ENCODE data around the gene DUOXA1. TPM values are rescaled to one million over a fixed set of nuclear protein-coding genes. Genes with fewer than 3 reads are reported as not detected.

Gene DUOXA1
- total and polyA plus RNA-seq, 2 of the 4 experiments (the other 2 are of a cell fraction), result 0.02 TPM; not detected in 1

Other genes starting within 250 kb of the DUOXA1 start
- gene TERB2, start 173.2 kb downstream of the DUOXA1 start, total RNA-seq (2012; rRNA removed), result not detected in 2 replicates
- not detected in 2 replicates for gene TERB2, start 173.2 kb downstream of the DUOXA1 start, polyA plus RNA-seq (2012; rRNA removed)
- gene SORD, start 106.7 kb downstream of the DUOXA1 start, total RNA-seq (2012; rRNA removed), result 21.9 and 34.2 TPM in 2 replicates
- 27.6 and 30.8 TPM in 2 replicates for gene SORD, start 106.7 kb downstream of the DUOXA1 start, polyA plus RNA-seq (2012; rRNA removed)
- not detected in 2 replicates for gene DUOX2, start 15.7 kb downstream of the DUOXA1 start, total RNA-seq (2012; rRNA removed)
- gene DUOX2, start 15.7 kb downstream of the DUOXA1 start, polyA plus RNA-seq (2012; rRNA removed), result 0.03 TPM in 1 of 2 replicates, not detected in the other
- gene DUOXA2, start 15.6 kb downstream of the DUOXA1 start, total RNA-seq (2012; rRNA removed), result not detected in 2 replicates
- gene DUOXA2, start 15.6 kb downstream of the DUOXA1 start, polyA plus RNA-seq (2012; rRNA removed), result not detected in 2 replicates
- not detected in 2 replicates for gene DUOX1, start 115 bp upstream of the DUOXA1 start, total RNA-seq (2012; rRNA removed)
- gene DUOX1, start 115 bp upstream of the DUOXA1 start, polyA plus RNA-seq (2012; rRNA removed), result not detected in 2 replicates
- gene SHF, start 58.1 kb upstream of the DUOXA1 start, total RNA-seq (2012; rRNA removed), result 1.8 and 2.2 TPM in 2 replicates
- 3.5 and 3.8 TPM in 2 replicates for gene SHF, start 58.1 kb upstream of the DUOXA1 start, polyA plus RNA-seq (2012; rRNA removed)
- not detected in 2 replicates for gene SLC28A2, start 122.4 kb upstream of the DUOXA1 start, total RNA-seq (2012; rRNA removed)
- not detected in 2 replicates for gene SLC28A2, start 122.4 kb upstream of the DUOXA1 start, polyA plus RNA-seq (2012; rRNA removed)
- gene GATM, start 248.7 kb upstream of the DUOXA1 start, total RNA-seq (2012; rRNA removed), result 0.18 and 0.28 TPM in 2 replicates
- 0.10 and 0.14 TPM in 2 replicates for gene GATM, start 248.7 kb upstream of the DUOXA1 start, polyA plus RNA-seq (2012; rRNA removed)

Data from IMR-90 (cell line).